ENCODE results near the gene CLCN6.

- no peak for TF ChIP-seq CTCF (IDR thresholded peaks at IDR 0.05; ENCODE audit: insufficient read depth, low read length)
- TF ChIP-seq POLR2AphosphoS5 (IDR thresholded peaks at IDR 0.05; ENCODE audit: low read depth), result no peak
Measured at GRCh38 chr1:11855430-11855829, 49.4 kb downstream of the CLCN6 start.

Measured in HL-60 (cell line).